NT2/D1 (cell line): ENCODE results near the gene USB1.

ENCODE experiments used
- YY1 ChIP-seq: IDR thresholded peaks from 2 replicates; pipeline ENCODE4 v1.6.1; 2011; ENCODE audit not compliant: insufficient read length, insufficient read depth
- ZNF274 ChIP-seq: IDR thresholded peaks from 2 replicates; pipeline ENCODE4 v1.6.1; 2011; ENCODE audit warnings: mild to moderate bottlenecking, low read depth, low read length

DNA sequence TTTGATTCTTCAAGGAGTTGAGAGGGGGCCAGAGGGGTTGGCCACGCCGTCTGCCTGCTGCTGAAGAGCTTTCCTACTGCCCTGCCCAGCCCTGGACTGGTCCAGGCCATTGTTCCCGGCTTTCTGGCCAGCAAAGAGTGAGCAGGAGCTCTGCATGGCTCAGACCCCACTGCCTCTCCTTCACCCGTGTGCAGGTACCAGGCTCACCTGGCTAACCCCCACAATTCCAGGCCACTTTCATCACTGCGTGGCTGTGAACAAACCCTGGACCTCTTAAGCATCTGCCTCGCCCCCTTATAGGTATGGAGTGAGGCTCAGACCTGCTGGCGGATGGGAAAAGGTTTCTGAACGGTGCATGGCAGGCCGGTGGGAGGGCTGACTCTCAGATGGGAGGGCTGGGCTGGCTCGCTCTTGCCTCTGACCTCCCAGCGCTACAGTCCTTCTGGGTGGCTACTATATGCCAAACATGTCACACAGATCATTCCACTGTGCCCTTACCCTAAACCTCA is 9.6 kb upstream of the USB1 start:
- TF ChIP-seq YY1 (no peak), ZNF274 (no peak)
